Measurements from ENCODE around the gene AKAP12.
A peak's percentile ranks its signal among the peaks of the same experiment; 100 is the strongest.

The AKAP12 gene, protein sequence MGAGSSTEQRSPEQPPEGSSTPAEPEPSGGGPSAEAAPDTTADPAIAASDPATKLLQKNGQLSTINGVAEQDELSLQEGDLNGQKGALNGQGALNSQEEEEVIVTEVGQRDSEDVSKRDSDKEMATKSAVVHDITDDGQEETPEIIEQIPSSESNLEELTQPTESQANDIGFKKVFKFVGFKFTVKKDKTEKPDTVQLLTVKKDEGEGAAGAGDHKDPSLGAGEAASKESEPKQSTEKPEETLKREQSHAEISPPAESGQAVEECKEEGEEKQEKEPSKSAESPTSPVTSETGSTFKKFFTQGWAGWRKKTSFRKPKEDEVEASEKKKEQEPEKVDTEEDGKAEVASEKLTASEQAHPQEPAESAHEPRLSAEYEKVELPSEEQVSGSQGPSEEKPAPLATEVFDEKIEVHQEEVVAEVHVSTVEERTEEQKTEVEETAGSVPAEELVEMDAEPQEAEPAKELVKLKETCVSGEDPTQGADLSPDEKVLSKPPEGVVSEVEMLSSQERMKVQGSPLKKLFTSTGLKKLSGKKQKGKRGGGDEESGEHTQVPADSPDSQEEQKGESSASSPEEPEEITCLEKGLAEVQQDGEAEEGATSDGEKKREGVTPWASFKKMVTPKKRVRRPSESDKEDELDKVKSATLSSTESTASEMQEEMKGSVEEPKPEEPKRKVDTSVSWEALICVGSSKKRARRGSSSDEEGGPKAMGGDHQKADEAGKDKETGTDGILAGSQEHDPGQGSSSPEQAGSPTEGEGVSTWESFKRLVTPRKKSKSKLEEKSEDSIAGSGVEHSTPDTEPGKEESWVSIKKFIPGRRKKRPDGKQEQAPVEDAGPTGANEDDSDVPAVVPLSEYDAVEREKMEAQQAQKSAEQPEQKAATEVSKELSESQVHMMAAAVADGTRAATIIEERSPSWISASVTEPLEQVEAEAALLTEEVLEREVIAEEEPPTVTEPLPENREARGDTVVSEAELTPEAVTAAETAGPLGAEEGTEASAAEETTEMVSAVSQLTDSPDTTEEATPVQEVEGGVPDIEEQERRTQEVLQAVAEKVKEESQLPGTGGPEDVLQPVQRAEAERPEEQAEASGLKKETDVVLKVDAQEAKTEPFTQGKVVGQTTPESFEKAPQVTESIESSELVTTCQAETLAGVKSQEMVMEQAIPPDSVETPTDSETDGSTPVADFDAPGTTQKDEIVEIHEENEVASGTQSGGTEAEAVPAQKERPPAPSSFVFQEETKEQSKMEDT (N-terminal part only)

GRCh38 chr6:151239603-151240035 is at the start of gene AKAP12:
TSS of gene AKAP12 (plus strand) at chr6:151239967. CDS start at chr6:151240563, 596 bp downstream.
- DNase-seq (ENCODE audit: low spot score): no peak

- no peak for DNase-seq (ENCODE audit: low spot score)
These were observed 48.2 kb upstream of the AKAP12 start for GRCh38 chr6:151191527-151191926.

GRCh38 chr6:151196555-151196954 is 43.2 kb upstream of the AKAP12 start:
- no peak for DNase-seq (ENCODE audit: low spot score)

DNA sequence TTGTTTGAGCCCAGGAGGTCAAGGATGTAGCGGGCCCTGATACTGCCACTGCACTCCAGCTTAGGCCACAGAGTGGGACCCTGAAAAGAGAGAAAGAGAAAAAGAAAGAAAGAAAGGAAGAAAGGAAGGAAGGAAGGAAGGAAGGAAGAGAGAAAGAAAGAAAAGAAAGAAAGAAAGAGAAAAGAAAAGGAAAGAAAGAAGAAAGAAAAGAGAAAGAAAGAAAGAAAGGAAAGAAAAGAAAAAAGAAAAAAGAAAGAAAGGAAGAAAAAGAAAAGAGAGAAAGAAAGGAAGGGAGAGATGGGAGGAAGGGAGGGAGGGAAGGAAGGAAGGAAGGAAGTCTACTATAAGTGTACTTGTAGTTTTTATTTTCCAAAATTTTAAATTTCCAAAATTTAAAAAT is 42.2 kb upstream of the AKAP12 start:
- no peak for DNase-seq (ENCODE audit: low spot score)

- no peak for DNase-seq (ENCODE audit: low spot score)
These were observed 39.8 kb upstream of the AKAP12 start for GRCh38 chr6:151199991-151200390.

DNA sequence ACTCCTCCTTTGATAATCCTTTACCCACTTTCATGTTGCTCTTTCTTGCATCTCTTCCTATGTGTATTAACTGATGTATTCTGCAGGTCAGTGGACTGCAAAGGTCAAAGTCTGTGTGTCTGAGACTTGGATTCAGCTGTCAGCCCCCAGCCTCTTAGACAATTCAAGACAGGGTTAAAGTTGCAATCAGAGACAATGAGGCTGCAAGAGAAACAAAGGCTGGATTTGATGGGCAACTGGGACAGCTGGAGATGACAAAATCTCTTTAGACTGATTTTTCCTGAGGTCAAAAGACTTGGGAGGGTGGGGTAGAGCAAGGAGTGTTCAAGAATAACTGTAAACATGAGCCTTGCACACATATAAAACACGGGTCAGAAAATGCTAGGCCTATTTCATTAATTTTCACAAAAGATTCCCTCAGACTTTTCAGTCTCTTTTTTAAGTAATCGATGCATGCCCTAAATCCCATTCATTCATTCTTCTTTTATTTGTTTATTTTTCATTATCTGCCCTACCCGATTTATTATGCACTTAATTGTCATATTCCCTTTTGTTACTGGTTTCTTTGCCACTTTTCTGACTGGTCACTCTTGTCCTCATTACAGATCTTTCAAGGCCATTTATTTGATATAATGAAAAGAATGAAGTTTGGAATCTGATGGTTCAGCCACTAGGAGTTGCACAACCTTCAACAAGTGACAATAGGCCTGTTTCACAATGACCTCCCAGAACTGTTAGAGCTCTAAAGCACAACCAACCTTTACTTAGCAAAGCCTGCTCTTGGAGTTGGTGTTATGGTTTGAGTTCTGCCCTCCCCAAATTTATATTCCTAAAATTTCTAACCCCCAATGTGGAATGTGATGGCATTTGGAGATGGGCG is 33.8 kb upstream of the AKAP12 start:
- DNase-seq (ENCODE audit: low spot score): no peak

GRCh38 chr6:151207674-151208073 is 32.1 kb upstream of the AKAP12 start:
- DNase-seq (ENCODE audit: low spot score): no peak

- DNase-seq (ENCODE audit: low spot score): peak; percentile 31
These were observed 30.5 kb upstream of the AKAP12 start for GRCh38 chr6:151209071-151209831.

GRCh38 chr6:151211075-151211474 is 28.7 kb upstream of the AKAP12 start:
- DNase-seq (ENCODE audit: low spot score): no peak

- DNase-seq (ENCODE audit: low spot score): no peak
These were observed 26.4 kb upstream of the AKAP12 start for GRCh38 chr6:151213352-151213751.

- DNase-seq (ENCODE audit: low spot score): no peak
These were observed 23.8 kb upstream of the AKAP12 start for GRCh38 chr6:151215999-151216398.

DNA sequence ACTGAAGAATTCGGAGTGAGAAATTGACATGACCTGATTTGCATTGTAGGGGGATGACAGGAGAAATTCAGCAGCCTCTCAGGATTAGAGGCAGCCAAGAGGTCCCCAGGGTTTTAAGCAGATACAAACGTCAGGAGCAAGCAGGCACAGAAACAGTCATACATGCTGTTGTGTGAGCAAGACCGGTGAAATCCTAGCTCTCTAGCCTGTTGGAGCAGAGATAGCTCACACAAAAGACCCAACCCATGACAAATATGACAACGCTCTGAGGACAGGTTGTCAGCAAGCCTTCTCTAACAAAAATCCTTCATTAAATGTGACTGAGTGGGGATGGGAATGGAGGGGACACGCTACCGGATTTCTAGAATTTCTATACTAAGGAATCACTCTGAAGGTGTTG is 23.0 kb upstream of the AKAP12 start:
- no peak for DNase-seq (ENCODE audit: low spot score)

DNA sequence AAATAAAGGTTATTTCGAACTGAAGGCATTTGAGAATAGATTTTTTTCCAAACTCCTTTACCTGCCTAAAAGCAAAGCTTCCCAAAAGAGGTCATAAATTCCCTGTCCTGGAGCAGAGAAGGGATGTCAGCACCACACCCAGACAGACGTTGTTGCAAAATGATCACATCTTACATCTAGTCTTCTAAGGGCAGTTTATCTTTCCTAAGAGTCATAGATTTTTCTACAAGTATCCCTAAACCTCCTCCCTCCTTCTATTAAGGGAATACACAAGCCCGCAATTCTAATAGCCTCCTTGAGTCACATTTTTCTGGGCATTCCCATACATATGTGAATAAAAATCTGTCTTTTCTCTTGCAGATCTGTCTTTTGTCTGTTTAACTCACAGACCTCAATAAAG is 20.6 kb upstream of the AKAP12 start:
- DNase-seq (ENCODE audit: low spot score): no peak

DNA sequence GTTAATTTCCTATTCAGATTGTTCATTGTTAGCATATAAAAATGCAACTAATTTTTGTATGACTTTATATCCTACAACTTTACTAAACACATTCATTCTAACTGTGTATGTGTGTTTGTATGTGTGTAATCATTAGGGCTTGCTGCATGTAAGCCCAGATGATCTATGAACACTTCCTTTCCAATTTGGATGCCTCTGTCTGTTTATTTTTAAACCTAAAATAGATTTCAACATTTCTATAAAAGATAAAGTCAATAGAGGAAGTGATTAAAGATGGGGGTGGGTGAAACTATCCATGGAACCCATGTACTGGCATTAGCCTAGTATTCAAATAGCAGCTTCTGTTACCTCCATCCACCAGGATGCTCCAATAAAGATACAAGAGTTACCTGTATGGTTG is 15.7 kb upstream of the AKAP12 start:
- no peak for DNase-seq (ENCODE audit: low spot score)

- no peak for DNase-seq (ENCODE audit: low spot score)
These were observed 13.8 kb upstream of the AKAP12 start for GRCh38 chr6:151225919-151226318.

DNA sequence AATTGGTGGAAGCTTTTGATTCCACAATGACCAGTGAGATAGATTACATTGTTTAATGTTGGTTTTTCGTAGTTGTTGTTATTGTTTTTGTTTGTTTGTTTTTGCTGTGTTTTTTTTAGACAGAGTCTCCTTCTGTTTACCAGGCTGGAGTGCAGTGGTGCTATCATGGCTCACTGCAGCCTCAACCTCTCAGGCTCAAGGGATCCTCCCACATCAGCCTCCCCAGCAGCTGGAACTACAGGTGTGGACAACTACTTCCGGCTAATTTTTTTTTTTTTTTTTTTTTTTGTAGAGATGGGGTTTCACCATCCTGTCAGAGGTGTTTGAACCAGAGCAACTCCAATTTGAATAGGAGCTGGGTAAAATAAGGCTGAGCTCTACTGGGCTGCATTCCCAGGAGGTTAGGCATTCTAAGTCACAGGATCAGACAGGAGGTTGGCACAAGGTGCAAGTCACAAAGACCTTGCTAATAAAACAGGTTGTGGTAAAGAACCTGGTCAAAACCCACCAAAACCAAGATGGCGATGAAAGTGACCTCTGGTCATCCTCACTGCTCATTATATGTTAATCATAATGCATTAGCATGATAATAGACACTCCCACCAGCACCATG is 10.9 kb upstream of the AKAP12 start:
- DNase-seq (ENCODE audit: low spot score): no peak

DNA sequence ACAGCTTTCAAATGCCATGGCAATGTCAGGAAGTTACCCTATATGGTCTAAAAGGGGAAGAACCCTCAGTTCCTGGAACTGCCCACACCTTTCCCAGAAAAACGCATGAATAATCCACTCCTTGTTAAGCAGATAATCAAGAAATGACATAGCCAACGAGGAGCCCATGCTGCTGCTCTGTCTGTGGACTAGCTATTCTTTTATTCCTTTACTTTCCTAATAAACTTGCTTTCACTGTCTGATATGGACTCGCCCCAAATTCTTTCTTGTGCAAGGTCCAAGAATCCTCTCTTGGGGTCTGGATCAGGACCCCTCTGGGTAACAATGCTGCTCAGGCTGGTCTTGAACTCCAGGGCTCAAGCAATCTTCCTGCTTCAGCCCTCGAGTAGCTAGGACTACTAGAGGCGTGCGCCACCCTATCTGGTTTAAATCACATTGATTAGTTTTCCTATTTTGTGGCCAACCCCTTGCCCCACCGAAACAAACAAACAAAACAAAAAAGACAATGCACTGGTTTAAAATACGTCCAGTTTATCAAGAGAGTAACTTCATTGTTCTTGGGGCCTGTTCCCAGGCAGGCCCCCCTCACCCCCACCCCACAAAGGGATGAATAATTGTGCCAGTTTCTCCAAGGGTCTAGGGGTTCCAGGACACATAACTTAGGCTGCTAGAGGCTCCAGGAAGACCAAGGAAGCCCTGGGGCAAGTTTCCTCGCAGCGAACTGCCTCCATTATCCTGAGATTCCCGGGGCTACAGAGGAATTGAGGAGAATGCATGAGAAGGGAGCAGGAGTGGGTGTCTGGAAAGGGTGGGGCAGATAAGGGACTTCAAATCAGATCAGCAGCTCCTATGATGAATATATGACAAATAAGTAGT is 10.1 kb upstream of the AKAP12 start:
- no peak for DNase-seq (ENCODE audit: low spot score)

GRCh38 chr6:151230277-151230577 is 9.5 kb upstream of the AKAP12 start:
- DNase-seq (ENCODE audit: low spot score): no peak

GRCh38 chr6:151232899-151233298 is 6.9 kb upstream of the AKAP12 start:
- no peak for DNase-seq (ENCODE audit: low spot score)

Measured in HuH-7.5 (cell line).